Head of caudate nucleus (tissue), 42 donors: ENCODE data around the gene SYDE1.
A peak's percentile ranks its signal among the peaks of the same experiment; 100 is the strongest.

Experiments used
- DNase-seq, 42 donors: peaks; one replicate each; pipeline versions ENCODE4 v3.0.0 to v3.0.0-alpha.2; 2020 to 2021; ENCODE audit warnings: mixed read lengths in 7 of 42
- intact Hi-C: fragments of 100-400 bp; cut with DNase I; formaldehyde crosslinking; loops from one replicate; pipeline ENCODE4 v1.15.0; 2022

SYDE1 gene

DNA sequence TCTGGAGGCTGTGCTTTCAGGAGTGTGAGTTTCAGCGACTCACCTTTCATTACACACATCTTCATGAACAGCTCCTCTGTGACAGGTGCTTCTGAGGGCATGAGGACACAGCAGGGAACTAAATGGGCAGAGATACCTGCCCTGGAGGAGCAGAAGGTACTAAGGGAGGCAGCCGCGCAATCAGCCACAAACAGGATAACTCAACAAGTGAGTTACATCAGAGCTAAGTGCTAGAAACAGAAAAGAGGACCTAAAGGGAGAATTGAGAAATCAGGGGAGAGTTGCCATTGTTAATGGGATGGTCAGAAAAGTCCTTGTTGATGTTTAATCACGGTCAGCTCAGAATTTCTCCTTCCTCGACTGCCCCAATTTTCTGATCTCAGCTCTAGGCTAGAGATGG is 42.5 kb downstream of the SYDE1 start:
- no peak for DNase-seq
- intact Hi-C loops: loop anchor here (2.0 kb wide), 1 partner anchor 57 kb away; no protein-coding TSS in a partner anchor

DNA sequence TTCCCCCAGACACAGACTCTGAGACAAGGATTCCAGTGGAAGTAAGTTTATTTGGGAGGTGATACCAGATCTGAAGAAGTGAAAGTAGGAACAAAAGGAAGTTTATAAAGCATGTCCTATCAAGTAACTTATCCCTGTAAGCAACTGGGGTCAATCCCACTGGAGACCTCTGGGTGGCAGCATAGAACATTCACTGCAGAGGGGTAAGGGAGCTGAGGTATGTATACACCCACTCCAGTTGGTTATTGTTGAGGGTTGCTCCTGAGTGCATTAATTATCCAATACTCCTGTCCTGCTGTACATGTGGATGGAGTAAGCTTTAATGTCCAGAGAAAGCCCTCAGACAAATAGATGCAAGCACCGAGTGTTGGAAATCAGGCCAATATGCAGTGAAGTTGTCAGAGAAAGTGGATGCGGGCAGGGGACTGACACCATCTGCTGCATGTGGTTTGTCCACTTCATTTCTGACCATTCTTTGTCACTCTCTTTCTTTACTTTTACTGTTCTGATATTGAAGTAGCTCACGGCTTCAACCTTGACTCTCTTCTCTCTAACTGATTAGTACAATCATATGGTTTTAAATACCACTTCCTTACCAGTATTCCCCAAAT is 46.9 kb downstream of the SYDE1 start:
- intact Hi-C loops: no loop called here

DNA sequence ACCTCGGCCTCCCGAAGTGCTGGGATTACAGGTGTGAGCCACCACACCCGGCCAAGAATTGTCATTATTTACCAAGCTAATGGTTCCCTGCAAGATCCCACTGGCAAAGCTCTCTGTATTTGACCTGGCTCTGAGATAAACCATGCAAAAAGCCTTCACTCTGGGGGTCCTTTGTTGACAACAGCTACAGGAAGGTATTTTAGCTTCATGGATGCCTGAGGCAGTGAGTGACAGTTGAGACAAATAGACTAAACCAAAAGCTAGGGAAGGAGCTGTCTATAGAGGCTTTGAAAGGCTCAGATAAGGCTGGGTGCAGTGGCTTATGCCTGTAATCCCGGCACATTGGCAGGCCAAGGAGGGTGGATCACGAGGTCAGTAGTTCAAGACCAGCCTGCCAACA is 48.1 kb downstream of the SYDE1 start:
- intact Hi-C loops: no loop called here
- no peak for DNase-seq

More for the DNA sequence above, 46.9 kb downstream of the SYDE1 start:
- DNase-seq: peak in 1 of 42 donors; percentile 50

DNA sequence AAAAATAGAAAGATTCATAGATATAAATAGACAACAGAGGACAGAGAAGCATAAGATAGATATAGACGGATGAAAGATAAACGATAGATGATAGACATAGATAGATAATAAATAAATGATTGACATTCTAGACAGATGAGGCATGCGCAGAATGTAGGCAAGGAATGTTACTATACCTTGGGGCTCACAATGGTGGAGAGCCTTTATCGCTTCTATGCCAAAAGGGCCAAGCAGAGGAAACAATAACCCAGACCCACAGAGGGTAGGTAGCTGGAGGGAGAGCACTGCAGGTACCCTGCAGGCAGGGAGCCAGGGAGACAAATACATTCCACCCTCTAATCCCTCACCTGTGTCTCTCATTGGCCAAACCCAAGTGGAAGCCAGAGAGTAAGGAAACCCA is 49.2 kb downstream of the SYDE1 start:
- intact Hi-C loops: no loop called here
- DNase-seq: no peak

DNA sequence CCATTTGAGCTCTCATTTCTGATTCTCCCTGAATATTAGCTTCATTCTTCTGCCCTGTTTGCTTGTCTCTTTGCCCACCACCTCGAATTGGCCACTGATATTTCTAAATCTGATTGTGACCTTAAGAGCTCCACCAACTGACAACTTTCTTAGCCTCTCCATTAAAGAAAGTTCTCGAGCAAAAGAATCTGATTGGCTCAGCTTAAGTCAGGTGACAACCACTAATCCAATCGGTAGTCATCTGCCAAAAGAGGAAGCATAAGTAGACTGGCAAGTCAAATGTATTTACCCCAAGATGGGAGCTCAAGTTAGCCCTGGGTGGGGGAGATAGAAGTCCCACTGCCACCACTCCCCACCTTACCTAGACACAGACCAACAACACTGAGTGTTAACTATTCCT is 52.0 kb downstream of the SYDE1 start:
- no peak for DNase-seq
- intact Hi-C loops: no loop called here

DNA sequence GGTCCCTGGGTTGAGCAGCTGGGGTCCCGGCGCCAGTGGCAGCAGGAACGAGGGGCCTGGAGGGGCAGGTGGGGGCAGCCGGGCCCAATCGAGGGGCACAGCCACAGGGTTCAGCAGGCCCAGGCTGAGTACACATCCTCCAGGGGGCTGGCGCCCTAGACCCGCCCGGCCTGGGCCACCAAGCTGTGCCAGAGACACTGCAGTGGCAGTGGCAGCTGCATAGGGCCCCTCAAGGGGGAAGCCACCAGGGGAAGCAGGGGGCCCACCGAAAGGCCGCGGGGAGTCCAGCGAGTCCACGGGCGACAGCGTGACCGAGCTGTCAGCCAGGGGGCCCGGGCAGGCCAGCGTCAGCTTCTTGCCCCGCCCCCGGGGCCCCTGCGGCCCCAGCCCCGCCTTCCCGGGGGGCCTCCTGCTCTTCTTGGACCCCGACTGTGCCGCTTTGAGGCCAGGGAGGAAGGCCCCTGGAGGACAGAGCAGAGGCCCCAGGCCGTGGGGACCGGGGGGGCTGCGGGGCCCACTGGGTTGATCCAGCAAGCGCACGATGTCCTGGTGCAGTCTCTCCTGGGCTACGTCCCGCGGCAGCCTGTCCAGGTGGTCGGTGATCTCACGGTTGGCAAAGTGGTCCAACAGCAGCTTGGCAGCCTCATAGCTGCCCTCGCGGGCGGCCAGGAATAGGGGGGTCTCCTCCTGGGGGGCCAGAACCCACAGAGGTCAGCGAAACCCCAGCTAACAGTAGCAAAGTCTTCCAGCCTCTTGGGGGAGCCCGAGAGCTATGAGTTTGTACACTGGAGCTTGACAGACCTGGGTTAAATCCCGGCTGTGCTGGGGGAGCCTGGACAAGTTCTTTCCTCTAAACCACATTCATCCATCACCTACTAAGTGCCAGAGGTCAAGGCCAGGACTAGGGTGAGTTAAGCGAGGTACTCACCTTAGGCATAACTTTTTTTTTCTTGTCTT is 54.1 kb downstream of the SYDE1 start:
- DNase-seq: no peak
- intact Hi-C loops: no loop called here
